Adrenal gland (tissue), 12 donors: ENCODE measurements around the gene HACD3. TPM values are rescaled to one million over a fixed set of nuclear protein-coding genes. Genes with fewer than 3 reads are reported as not detected.
"Not testable (repeated sequence)": the region's sequence is repeated elsewhere in the genome, so short reads cannot be mapped to it uniquely, and the experiment has no call there.

Source experiments
- DNase-seq, 7 donors: peaks; one replicate each; pipeline ENCODE4 v3.0.0-alpha.2; 2019 to 2020
- H3K27ac ChIP-seq, 5 donors: fragments of 200-600 bp; sonication (generic) in 4 of 5; 1 replicate in 3 of 5; 2 replicates in 2 of 5; pipeline versions ENCODE4 v1.5.1 to v1.8.0; 2016 to 2020; ENCODE audit warnings: mild to moderate bottlenecking in 1 of 5
- H3K27me3 ChIP-seq: fragments of 200-600 bp; 2 replicates; pipeline ENCODE4 v1.8.0; 2021
- H3K36me3 ChIP-seq, 2 donors: fragments of 200-600 bp; replicated peaks in 1 of 2; 1 replicate in 1 of 2; 2 replicates in 1 of 2; pipeline versions ENCODE4 v1.5.1 to v1.8.0; 2018 to 2022
- H3K4me1 ChIP-seq, 2 donors: fragments of 200-600 bp; replicated peaks in 1 of 2; 1 replicate in 1 of 2; 2 replicates in 1 of 2; pipeline versions ENCODE4 v1.5.1 to v1.8.0; 2018 to 2021
- H3K4me3 ChIP-seq, 4 donors: fragments of 200-600 bp; sonication (generic) in 3 of 4; one replicate each; pipeline ENCODE4 v1.5.1; 2016 to 2018
- H3K9me3 ChIP-seq, 3 donors: fragments of 200-600 bp; sonication (generic) in 1 of 3; replicated peaks in 1 of 3; 1 replicate in 2 of 3; 2 replicates in 1 of 3; pipeline versions ENCODE4 v1.5.1 to v1.8.0; 2016 to 2021
- POLR2A ChIP-seq, 2 donors: fragments of 450-650 bp; IDR thresholded peaks; one replicate each; pipeline ENCODE4 v1.6.1; 2017; ENCODE audit warnings: antibody characterized with exemption in 2 of 2, mild to moderate bottlenecking in 2 of 2, moderate library complexity in 1 of 2
- WGBS, 4 donors: extraction: QIAGEN DNeasy Blood & Tissue Kit in 2 of 4; methylation state at CpG; one replicate each; pipeline versions ENCODE4 v1.1.5 to v1.1.7; 2013 to 2017; 5-methylcytosine and 5-hydroxymethylcytosine counted together
- intact Hi-C, 2 donors: fragments of 100-400 bp; cut with DNase I; formaldehyde crosslinking; loops; one replicate each; pipeline versions ENCODE4 v1.14.1 to v1.15.0; 2022 to 2023
- polyA plus RNA-seq, 3 donors: library from polyadenylated mRNA; stranded (reverse); fragments of 200-250 nt in 2 of 3; fragments of 350-450 nt in 1 of 3; fragmentation: Illumina TruSeq in 1 of 3; extraction: RNeasy Lipid Tissue Mini Kit (QIAGEN cat#74804) in 1 of 3; gene quantifications; one replicate each; pipeline ENCODE4 v1.2.3, GENCODE V29; 2013 to 2014
- total RNA-seq, 9 donors: library from RNA; depleted of rRNA in 4 of 9; stranded (reverse); fragments of >200 nt in 4 of 9; fragments of 120-200 nt in 1 of 9; fragmentation: NEBNext Ultra II Directional in 1 of 9; extraction: Animal tissue kit (Norgen Biotek cat#: 25700) in 1 of 9; gene quantifications; one replicate each; pipeline versions ENCODE4 v1.1.0 to v1.2.4, GENCODE V29; 2013 to 2023
- TF ChIP-seq, protein P1 (sequence below), 6 experiments: fragments of 450-650 bp in 4 of 6; fragments of 200-600 bp in 2 of 6; sonication (generic) in 1 of 6; IDR thresholded peaks; 1 replicate in 5 of 6; 2 replicates in 1 of 6; pipeline versions ENCODE4 v1.5.1 to v1.8.0; 2016 to 2021; ENCODE audit warnings: antibody characterized with exemption in 6 of 6, mild to moderate bottlenecking in 2 of 6, moderate library complexity in 1 of 6
- donor health status: healthy with polysubstance abuse.
- donor health status: Bipolar disorder and iron deficiency.
- donor health status: DM: yes; HTN: yes; CAD: no.
- donor health status: DM: no; HTN: no; CAD: no.
- donor health status: DM: no; HTN: no; CAD: no.
- donor health status: DM: yes; HTN: yes; CAD: no.

Gene HACD3
- total and polyA plus RNA-seq, 12 donors: 13.8 to 284 (median 119) TPM

DNA sequence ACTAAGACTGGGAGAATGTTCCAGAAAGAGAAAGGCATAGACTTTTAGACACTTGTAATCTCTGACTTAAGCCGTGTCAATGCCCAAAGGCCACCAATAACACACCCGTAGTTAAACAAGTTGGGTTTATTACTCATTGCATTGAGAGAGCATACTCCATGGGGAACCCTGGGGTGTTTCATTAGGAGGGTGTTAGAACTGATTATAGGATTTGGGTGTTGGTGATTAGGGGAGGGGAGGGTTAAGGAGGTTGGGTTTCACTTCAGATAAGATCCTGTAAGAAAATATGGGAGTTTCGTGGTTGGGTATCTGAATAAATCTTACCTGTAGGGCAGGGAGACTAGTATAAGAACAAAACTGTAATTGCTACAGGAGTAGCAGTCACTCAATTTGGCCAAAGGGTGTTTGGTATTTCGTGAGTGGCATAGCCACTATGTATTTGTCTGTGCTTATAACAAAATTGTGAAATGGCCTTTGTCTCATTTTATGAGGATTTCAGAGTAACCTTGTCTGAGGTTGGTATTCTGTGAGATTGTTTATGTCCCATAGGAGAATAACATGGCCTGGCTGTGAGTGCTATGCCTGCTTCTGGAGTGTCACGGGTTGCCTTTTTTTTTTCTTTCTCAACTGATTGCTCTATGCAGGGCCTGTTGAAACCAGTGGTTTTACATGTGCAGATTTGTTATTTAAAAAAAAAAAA, 2.9 kb downstream of the HACD3 start:
- Histone ChIP-seq H3K36me3 (no peaks in the 10 kb centered on the region), H3K4me3 (no peak overlapping the region), H3K27me3 (no peaks in the 10 kb centered on the region), H3K4me1 (peaks cover 23 to 27% of the 10 kb centered on the region in 2 donors), H3K27ac (peak overlapping the region in 4 of 5 donors; percentile 29 to 79 (median 43)), H3K9me3 (no peaks in the 10 kb centered on the region)
- intact Hi-C loops: no loop called here
- 47 to 58% (median 56%) methylated on average over 5 of the region's 5 CpGs for WGBS, 4 donors
- TF ChIP-seq, protein P1, sequence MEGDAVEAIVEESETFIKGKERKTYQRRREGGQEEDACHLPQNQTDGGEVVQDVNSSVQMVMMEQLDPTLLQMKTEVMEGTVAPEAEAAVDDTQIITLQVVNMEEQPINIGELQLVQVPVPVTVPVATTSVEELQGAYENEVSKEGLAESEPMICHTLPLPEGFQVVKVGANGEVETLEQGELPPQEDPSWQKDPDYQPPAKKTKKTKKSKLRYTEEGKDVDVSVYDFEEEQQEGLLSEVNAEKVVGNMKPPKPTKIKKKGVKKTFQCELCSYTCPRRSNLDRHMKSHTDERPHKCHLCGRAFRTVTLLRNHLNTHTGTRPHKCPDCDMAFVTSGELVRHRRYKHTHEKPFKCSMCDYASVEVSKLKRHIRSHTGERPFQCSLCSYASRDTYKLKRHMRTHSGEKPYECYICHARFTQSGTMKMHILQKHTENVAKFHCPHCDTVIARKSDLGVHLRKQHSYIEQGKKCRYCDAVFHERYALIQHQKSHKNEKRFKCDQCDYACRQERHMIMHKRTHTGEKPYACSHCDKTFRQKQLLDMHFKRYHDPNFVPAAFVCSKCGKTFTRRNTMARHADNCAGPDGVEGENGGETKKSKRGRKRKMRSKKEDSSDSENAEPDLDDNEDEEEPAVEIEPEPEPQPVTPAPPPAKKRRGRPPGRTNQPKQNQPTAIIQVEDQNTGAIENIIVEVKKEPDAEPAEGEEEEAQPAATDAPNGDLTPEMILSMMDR (IDR thresholded peaks at IDR 0.05): no peak
- no peak for TF ChIP-seq POLR2A (IDR thresholded peaks at IDR 0.05)
- no peak for DNase-seq

DNA sequence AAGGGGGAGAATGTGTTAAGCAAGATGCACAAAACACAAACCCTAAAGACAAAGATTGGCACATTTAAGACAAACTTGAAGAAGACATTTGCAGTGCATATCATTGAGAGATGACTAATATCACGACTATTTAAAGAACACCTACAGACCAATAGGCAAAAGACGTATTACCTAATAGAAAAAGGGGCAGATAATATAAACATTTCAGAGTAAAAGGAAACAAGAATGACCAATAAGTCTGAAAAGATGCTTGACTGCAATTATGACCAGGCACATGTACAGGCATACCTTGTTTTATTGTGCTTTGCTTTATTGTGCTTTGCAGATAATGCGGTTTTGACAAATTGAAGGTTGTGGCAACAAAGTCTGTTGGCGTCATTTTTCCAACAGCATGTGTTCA, 4.9 kb downstream of the HACD3 start:
- DNase-seq: no peak
- Histone ChIP-seq H3K36me3 (no peaks in the 10 kb centered on the region), H3K9me3 (no peaks in the 10 kb centered on the region), H3K4me3 (no peak overlapping the region), H3K27me3 (no peaks in the 10 kb centered on the region), H3K4me1 (peaks cover 18 to 23% of the 10 kb centered on the region in 2 donors), H3K27ac (no peak overlapping the region)
- 88 to 96% (median 91%) methylated on average over 4 of the region's 4 CpGs for WGBS, 4 donors
- no peak for TF ChIP-seq POLR2A (IDR thresholded peaks at IDR 0.05)
- intact Hi-C loops: no loop called here

DNA sequence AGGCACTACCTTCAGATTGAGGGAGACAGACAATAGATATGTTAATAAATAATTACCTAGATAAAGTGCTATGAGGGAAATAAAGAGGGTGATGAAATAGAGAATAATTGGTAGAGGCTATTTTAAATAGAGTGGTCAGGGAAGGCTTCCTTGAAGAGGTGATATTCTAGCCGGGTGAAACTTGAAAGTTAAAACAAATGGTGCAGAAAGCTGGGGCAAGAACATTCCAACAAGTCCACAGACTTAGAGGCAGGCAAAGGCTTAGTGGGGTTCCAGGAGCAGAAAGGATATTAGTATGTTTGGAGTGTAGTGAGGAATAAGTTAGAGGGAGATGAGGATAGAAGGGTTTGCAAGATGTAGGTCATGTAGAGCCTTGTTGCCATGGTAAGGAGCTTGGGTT, 10.1 kb downstream of the HACD3 start:
- TF ChIP-seq, protein P1 (IDR thresholded peaks at IDR 0.05): no peak
- TF ChIP-seq POLR2A (IDR thresholded peaks at IDR 0.05): no peak
- intact Hi-C loops: no loop called here
- Histone ChIP-seq H3K4me3 (no peak overlapping the region), H3K4me1 (no peaks in the 10 kb centered on the region), H3K9me3 (no peaks in the 10 kb centered on the region), H3K27ac (no peak overlapping the region), H3K27me3 (no peaks in the 10 kb centered on the region), H3K36me3 (no peaks in the 10 kb centered on the region)
- WGBS, 4 donors: 90 to 93% (median 92%) methylated on average over 1 of the region's 1 CpG
- DNase-seq: no peak

DNA sequence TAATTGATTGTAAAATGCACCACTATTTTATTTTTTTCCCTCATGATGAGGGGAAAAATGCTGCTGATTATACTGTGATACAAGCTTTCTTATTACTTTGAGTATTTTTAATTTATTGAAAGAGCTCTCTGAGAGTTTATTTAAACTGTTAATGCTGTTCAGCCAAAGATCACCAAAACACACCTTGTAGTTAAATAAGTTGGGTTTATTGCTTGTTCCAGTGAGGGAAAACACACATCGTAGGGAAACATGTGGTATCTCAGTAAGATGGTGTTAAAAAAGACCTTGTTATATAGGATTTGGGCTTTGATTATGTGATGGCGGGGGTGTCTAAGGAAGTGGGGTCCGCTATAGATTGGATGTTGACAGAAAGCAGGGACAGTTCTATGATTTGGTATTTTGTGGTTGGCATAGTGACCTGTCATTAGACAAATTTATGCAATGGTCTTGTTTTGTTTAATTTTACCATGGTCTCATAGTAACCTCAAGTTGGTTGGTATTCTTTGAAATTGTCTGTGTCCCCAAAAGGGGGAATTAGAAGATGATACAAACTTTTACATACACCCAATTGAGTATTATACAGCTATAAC, 11.1 kb downstream of the HACD3 start:
- Histone ChIP-seq H3K4me1 (no peaks in the 10 kb centered on the region), H3K4me3 (no peak overlapping the region), H3K9me3 (no peaks in the 10 kb centered on the region), H3K36me3 (no peaks in the 10 kb centered on the region), H3K27ac (no peak overlapping the region), H3K27me3 (no peaks in the 10 kb centered on the region)
- TF ChIP-seq, protein P1 (IDR thresholded peaks at IDR 0.05): no peak
- no peak for TF ChIP-seq POLR2A (IDR thresholded peaks at IDR 0.05)
- 92 to 98% (median 97%) methylated on average over 3 of the region's 3 CpGs for WGBS, 4 donors
- DNase-seq: no peak
- intact Hi-C loops: no loop called here

DNA sequence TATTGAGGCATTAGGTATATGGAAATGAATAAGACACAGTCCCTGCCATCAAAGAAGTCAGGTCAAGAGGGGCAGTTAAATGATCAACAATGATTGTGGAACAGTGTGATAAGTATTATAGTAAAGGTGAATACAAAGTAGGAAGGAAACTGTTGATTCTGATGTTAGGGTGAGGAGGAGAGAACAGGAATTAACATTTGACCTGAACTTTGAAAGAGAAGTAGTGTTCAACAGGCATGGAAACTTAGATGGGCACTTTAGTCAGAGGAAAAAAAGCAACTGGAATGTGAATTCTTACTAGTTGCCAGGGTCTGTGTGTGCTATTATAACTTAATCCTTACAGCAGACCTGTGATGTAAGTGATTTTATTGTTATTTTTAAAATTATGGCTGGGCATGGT, 17.6 kb downstream of the HACD3 start:
- intact Hi-C loops: no loop called here
- no peak for TF ChIP-seq POLR2A (IDR thresholded peaks at IDR 0.05)
- TF ChIP-seq, protein P1 (IDR thresholded peaks at IDR 0.05): no peak
- peaks cover 3 to 20% of the 10 kb centered on the region in 2 donors for H3K4me1 ChIP-seq

DNA sequence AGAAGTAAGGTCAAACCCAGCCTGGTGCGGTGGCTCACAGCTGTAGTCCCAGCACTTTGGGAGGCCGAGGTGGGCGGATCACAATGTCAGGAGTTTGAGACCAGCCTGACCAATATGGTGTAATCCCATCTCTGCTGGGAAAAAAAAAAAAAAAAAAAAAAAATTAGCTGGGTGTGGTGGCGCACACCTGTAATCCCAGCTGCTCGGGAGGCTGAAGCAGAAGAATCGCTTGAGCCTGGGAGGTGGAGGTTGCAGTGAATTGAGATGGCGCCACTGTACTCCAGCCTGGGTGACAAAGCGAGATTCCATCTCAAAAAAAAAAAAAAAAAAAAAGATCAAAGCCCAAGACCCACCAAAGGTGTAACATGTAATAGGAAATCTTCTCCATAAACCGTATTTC, 19.0 kb downstream of the HACD3 start:
- DNase-seq, H3K36me3 ChIP-seq, H3K27ac ChIP-seq, intact Hi-C loops, H3K9me3 ChIP-seq, H3K4me3 ChIP-seq, H3K27me3 ChIP-seq: not testable (repeated sequence)
- peaks cover 3 to 20% of the 10 kb centered on the region in 2 donors for H3K4me1 ChIP-seq
- WGBS, 4 donors: 95 to 99% (median 96%) methylated on average over 9 of the region's 9 CpGs

More for the DNA sequence above, 17.6 kb downstream of the HACD3 start:
- Histone ChIP-seq H3K27ac (no peak overlapping the region), H3K27me3 (no peaks in the 10 kb centered on the region), H3K9me3 (no peaks in the 10 kb centered on the region), H3K36me3 (no peaks in the 10 kb centered on the region), H3K4me3 (no peak overlapping the region)
- DNase-seq: no peak
